Measurements from ENCODE around the gene UGT2A1. TPM values are rescaled to one million over a fixed set of nuclear protein-coding genes. Genes with fewer than 3 reads are reported as not detected.

UGT2A1 gene
- total RNA-seq, 1 donor from 2014 or later = not detected

GRCh38 chr4:69584135-69584534 lies 68.9 kb downstream of the UGT2A1 start:
- intact Hi-C loops (cut with DNase I) = no loop called here
- TF ChIP-seq, protein P1, sequence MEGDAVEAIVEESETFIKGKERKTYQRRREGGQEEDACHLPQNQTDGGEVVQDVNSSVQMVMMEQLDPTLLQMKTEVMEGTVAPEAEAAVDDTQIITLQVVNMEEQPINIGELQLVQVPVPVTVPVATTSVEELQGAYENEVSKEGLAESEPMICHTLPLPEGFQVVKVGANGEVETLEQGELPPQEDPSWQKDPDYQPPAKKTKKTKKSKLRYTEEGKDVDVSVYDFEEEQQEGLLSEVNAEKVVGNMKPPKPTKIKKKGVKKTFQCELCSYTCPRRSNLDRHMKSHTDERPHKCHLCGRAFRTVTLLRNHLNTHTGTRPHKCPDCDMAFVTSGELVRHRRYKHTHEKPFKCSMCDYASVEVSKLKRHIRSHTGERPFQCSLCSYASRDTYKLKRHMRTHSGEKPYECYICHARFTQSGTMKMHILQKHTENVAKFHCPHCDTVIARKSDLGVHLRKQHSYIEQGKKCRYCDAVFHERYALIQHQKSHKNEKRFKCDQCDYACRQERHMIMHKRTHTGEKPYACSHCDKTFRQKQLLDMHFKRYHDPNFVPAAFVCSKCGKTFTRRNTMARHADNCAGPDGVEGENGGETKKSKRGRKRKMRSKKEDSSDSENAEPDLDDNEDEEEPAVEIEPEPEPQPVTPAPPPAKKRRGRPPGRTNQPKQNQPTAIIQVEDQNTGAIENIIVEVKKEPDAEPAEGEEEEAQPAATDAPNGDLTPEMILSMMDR (IDR thresholded peaks at IDR 0.05) = no peak

GRCh38 chr4:69583543-69583942 lies 69.5 kb downstream of the UGT2A1 start:
- no peak for DNase-seq
- Histone ChIP-seq H3K9me3 (no peaks in the 10 kb centered on the region), H3K4me1 (no peaks in the 10 kb centered on the region), H3K4me3 (no peak overlapping the region), H3K36me3 (no peaks in the 10 kb centered on the region), H3K27ac (no peak overlapping the region), H3K27me3 (no peaks in the 10 kb centered on the region)
- intact Hi-C loops (cut with DNase I) = no loop called here
- TF ChIP-seq, protein P1 (IDR thresholded peaks at IDR 0.05) = no peak
- no peak for ATAC-seq

More at GRCh38 chr4:69584135-69584534, 68.9 kb downstream of the UGT2A1 start:
- Histone ChIP-seq H3K4me1 (no peaks in the 10 kb centered on the region), H3K27ac (no peak overlapping the region), H3K36me3 (no peaks in the 10 kb centered on the region), H3K27me3 (no peaks in the 10 kb centered on the region), H3K4me3 (no peak overlapping the region), H3K9me3 (no peaks in the 10 kb centered on the region)
- no peak for ATAC-seq
- no peak for DNase-seq

DNA sequence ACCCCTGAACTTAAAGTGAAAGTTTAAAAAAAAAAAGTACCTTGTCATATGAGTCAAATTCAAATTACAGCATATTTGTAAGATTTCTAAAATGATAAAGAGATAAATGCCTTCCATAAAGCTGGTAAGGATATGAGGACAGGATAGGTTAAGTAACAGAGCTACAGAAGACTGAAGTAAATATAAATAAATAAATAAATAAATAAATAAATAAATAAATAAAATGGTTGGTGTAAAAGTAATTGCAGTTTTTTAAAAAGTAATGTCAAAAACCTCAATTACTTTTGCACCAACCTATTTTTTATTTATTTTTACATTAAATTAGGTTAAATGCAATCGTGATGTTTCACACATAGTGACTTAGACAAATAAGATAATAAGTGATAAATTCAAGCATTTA lies 75.8 kb downstream of the UGT2A1 start:
- Histone ChIP-seq H3K9me3 (no peaks in the 10 kb centered on the region), H3K27me3 (no peaks in the 10 kb centered on the region), H3K4me1 (no peaks in the 10 kb centered on the region), H3K36me3 (no peaks in the 10 kb centered on the region), H3K27ac (no peak overlapping the region), H3K4me3 (no peak overlapping the region)
- no peak for ATAC-seq
- TF ChIP-seq, protein P1 (IDR thresholded peaks at IDR 0.05) = no peak
- no peak for DNase-seq
- intact Hi-C loops (cut with DNase I) = no loop called here

DNA sequence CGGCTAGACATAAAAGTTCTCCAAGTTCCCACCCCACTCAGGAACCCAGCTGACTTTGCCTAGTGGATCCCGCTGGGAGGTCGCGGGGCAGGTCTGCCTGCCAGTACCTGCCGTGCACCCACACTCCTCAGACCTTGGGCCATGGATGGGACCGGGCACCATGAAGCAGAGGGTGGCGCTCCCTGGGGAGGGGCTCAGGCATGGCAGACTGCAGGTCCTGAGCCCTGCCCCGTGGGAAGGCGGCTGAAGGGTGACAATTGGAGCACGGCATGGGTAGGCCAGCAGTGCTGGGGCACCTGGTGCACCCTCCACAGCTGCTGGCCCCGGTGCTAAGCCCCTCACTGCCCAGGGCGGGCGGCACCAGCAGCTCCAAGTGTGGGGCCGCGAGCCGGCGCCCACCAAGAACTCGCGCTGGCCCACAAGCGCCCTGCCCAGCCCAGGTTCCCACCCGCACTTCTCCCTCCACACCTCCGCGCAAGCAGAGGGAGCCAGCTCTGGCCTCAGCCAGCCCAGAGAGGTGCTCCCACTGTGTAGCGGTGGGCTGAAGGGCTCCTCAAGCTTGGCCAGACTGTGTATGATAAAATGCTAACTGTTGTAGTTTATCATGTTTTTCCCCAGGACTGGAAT lies 76.7 kb downstream of the UGT2A1 start:
- H3K27me3 ChIP-seq = no peaks in the 10 kb centered on the region
- intact Hi-C loops (cut with DNase I) = no loop called here
- H3K27ac ChIP-seq = no peak overlapping the region
- DNase-seq = no peak
- H3K9me3 ChIP-seq = no peaks in the 10 kb centered on the region
- H3K36me3 ChIP-seq = no peaks in the 10 kb centered on the region
- H3K4me1 ChIP-seq = no peaks in the 10 kb centered on the region
- peak; percentile 43 for ATAC-seq
- no peak overlapping the region for H3K4me3 ChIP-seq
- TF ChIP-seq, protein P1 (IDR thresholded peaks at IDR 0.05) = no peak

DNA sequence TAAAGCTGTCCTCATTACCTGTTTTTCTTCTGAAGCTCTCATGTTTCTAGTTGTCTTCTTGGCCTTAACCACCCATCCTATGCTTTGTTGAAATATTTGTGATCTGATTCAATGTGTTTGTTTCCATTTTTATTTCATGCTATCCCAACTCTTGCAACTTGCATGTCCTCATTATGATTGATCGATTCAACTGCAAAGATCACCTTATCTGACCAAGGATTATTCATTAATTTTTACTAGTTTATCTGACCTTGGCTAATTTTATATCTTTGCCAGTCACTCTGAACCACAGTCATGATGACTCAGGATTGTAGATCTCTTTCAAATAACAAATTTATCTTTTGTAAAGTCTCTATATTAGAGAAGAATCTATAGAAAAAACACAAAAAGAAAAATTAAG lies 84.3 kb downstream of the UGT2A1 start:
- Histone ChIP-seq H3K4me1 (no peaks in the 10 kb centered on the region), H3K27me3 (no peaks in the 10 kb centered on the region), H3K9me3 (no peaks in the 10 kb centered on the region), H3K36me3 (no peaks in the 10 kb centered on the region), H3K4me3 (no peak overlapping the region), H3K27ac (no peak overlapping the region)
- intact Hi-C loops (cut with DNase I) = no loop called here
- ATAC-seq (no peak), DNase-seq (no peak)
- TF ChIP-seq, protein P1 (IDR thresholded peaks at IDR 0.05) = no peak

DNA sequence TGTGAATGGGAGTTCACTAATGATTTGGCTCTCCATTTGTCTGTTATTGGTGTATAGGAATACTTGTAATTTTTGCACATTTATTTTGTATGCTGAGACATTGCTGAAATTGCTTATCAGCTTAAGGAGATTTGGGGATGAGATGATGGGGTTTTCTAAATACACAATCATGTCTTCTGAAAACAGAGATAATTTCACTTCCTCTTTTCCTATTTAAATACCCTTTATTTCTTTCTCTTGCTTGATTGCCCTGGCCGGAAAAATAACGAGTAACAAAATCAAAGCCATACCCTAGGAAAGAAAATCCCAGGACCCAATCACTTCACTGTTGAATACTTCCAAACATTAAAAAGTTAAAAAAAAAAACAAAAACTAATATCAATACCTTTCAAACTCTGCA lies 89.6 kb downstream of the UGT2A1 start:
- DNase-seq = no peak
- intact Hi-C loops (cut with DNase I) = no loop called here
- H3K9me3 ChIP-seq = no peaks in the 10 kb centered on the region
- H3K4me3 ChIP-seq = no peak overlapping the region
- TF ChIP-seq, protein P1 (IDR thresholded peaks at IDR 0.05) = no peak
- H3K4me1 ChIP-seq = no peaks in the 10 kb centered on the region
- no peak overlapping the region for H3K27ac ChIP-seq
- no peaks in the 10 kb centered on the region for H3K36me3 ChIP-seq
- no peak for ATAC-seq
- no peaks in the 10 kb centered on the region for H3K27me3 ChIP-seq

Measured in upper lobe of right lung (tissue), 1 donor.